HG02571 (cell line): ENCODE measurements around the gene HOXB8.

ENCODE experiments used
- ATAC-seq: cut with Tn5 transposase; IDR thresholded peaks from one replicate; pipeline ENCODE4 v1.9.1; 2021; ENCODE audit warnings: mild to moderate bottlenecking, moderate library complexity; ENCODE audit not compliant: unreplicated experiment

The HOXB8 gene

DNA sequence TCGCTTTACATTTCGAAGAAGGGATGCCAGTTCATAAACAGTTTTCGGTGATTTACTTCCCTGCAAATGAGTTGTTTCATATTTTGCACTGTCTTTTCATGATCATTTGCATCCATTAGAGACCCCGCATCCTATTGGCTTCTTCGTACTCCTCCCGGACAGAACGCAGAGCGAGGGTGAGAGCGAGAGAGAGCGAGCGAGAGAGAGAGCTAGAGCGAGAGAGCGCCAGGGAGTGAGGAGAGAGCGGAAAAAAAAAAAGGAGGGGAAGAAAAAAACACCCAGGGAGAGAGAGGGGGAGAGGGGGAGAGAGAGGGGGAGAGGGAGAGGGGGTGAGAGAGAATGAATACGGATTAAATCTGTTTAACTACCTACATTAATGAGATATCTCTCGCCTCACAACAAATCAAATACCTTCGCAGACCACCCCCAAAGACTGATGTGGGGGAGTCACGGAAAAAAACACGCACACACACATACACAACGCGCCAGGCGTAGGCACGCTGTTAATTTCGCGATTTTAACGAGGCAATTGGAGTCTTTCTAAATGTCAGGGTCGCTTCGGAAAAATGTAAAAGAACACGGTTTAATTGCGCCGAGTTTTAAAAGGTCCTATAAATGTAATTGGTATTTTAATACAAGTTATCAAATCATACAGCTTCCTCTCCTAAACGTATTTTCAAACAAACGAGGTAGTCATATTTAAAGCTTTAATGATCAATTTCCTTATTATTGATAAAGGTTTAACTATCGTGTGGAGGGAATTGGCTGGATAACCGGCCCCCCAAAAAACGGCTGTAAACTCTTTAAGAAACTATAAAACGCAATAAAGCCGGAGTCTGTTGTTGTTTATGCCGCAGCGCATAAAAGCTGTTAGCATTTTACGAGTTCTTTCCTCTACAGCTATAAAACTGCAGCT lies at the start of gene HOXB8:
Gene HOXB8, minus strand, starts transcription at position 246 of the 916 bp plus-strand sequence. CDS start 588 bp downstream, outside the sequence.
- ATAC-seq, result no peak

DNA sequence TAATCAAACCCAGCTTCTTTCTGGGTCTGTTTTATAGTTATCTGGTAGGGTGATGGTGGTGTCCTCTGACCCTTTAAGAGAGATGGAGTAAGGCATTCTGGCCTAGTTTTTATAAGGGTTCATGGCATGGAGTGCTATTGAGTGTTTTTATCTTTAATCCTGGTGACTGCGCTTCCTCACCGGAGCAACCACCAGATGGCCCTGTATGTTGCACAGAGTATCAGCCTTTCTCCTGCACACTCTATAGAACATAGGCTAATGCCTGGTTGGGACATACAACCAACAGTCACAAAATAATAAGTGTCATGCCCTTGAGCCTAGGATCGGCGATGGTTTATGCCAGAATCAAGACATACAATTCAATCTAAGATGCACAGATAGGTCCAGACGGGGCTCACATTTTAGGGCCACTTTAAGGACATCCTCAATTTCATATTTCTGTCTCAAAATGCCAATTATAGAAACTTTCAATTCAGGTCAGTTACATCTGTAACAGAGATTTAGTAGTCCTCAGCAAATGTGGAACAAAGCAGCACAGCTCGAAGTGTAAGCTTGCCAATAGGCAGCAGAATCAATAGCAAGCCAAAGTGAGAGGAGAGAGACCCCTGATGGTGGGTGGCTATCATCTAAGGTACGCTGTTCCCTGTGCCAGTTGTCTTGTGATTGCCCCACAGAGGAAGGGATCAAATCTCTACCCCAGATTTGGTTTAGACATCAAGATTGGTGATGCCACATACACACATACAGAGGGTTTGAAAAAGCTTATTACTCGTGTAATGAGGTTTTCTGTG lies 48.2 kb upstream of the HOXB8 start:
- ATAC-seq, result no peak

- no peak for ATAC-seq
Measured at GRCh38 chr17:48655913-48656312, 40.8 kb upstream of the HOXB8 start.

DNA sequence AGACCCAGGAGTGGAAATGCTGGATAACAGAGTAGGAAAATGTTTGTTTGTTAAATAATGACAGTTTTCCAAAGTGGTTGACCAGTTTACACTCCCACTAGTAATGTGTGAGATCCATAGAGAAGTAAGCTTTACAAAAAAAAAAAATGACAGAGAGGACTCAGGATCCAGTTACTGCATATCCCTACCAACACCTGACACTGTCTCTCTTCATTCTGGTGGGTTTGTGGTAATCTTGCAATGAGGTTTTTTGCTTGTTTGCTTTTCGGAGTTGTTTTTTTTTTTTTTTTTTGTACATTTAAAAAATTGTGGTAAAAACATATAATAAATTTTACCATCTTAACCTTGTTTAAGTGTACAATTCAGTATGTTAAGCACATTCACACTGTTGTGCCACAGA lies 34.6 kb upstream of the HOXB8 start:
- ATAC-seq, result no peak

DNA sequence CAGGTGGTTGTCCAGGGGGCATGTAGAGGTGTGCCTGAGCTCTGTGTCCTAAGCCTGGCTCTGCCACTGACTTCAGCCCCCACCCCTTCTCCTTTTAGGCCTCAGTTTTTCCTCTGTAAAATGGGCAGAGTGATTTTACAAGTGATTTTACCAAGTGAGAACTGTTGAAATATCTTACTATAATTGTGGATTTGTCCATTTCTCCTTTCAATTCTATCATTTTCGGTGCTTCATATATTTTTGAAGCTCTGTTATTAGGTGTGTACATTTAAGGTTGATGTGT lies 32.8 kb upstream of the HOXB8 start:
- ATAC-seq, result no peak

GRCh38 chr17:48647103-48647962 lies 32.2 kb upstream of the HOXB8 start:
- no peak for ATAC-seq

- ATAC-seq, result no peak
Measured at GRCh38 chr17:48646183-48647102, 31.4 kb upstream of the HOXB8 start.

GRCh38 chr17:48645639-48646182 lies 30.6 kb upstream of the HOXB8 start:
- no peak for ATAC-seq

- ATAC-seq, result no peak
Measured at GRCh38 chr17:48644910-48645557, 29.9 kb upstream of the HOXB8 start.

DNA sequence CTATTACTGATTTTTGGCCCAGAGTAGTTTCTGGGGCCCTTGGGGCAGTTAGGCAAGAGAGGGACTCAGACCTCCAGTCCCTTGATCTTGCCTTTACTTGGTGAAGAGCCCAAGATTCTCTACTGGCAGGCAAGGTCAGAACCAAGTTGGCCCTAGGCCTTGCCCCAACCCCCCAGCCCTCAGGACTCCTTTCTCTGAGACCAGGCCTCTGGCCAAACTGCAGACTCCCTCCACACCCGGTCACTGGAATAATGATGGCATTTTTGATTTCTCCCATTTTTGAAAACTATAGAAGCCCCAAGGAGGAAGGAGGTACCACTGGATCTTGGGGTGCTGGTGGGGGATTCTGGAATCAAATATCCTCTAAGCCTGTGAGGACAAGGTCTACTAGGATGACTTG lies 29.1 kb upstream of the HOXB8 start:
- no peak for ATAC-seq

- ATAC-seq, result no peak
Measured at GRCh38 chr17:48643697-48644012, 28.6 kb upstream of the HOXB8 start.

GRCh38 chr17:48642843-48643696 lies 28.0 kb upstream of the HOXB8 start:
- ATAC-seq, result no peak

- ATAC-seq, result no peak
Measured at GRCh38 chr17:48642059-48642842, 27.2 kb upstream of the HOXB8 start.

- ATAC-seq, result no peak
Measured at GRCh38 chr17:48641541-48642058, 26.5 kb upstream of the HOXB8 start.

- ATAC-seq, result no peak
Measured at GRCh38 chr17:48640858-48641180, 25.7 kb upstream of the HOXB8 start.

DNA sequence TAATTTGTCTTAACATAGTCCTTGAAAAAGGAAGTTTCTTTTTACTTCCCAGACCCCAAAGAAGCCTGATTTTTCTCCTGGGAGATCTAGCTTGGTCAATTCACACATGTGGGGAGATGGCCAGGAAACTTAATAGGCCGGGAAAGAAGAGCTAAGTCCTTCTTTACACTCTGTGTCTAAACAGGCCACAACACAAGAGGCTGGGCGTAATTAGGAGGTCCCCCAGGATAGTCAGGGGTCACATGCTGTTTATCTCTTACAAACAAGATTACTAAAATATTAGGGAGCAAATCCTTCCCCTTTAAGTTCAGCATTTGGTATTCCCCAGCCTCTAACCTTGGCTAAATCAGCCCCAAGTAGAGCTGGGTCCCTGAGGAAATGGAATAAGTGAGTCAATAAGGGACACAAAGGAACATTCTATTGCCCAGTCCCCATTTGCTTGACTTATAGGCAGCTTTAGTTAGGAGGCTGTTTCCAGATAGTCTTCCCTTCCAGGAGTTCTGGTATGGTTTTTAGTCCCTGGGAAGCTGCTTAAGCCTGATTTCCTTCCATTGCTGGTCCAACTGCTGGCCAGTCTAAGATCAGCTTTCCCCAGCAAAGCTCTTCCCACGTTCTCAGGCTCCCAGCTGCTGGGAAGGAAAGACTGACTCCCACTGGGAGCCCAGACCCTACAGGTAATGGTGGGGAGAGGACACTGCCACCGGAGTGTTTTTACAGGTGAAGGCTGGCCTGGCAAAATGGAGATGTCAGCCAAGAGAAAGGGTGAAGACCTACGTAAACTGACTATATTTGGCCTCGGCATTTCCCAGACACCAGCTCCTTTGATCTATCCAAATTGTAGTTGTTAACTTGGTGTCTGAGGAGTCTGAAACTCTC lies 25.1 kb upstream of the HOXB8 start:
- ATAC-seq, result no peak

- no peak for ATAC-seq
Measured at GRCh38 chr17:48639136-48639535, 24.0 kb upstream of the HOXB8 start.
